Tongue (tissue), 2 donors: ENCODE measurements around the gene COX7A2. TPM values are rescaled to one million over a fixed set of nuclear protein-coding genes. Genes with fewer than 3 reads are reported as not detected.

Experiments used
- DNase-seq: peaks from one replicate; pipeline ENCODE4 v3.0.0-alpha.2; 2015
- total RNA-seq: library from RNA; depleted of rRNA; stranded (reverse); fragments of >200 nt; gene quantifications from one replicate; pipeline ENCODE4 v1.2.3, GENCODE V29; 2014

COX7A2 gene
- total RNA-seq, 1 donor from 2014 or later: 111 TPM

- DNase-seq: no peak
Observed at GRCh38 chr6:75220357-75220756, 23.2 kb downstream of the COX7A2 start.

- no peak for DNase-seq
Observed at GRCh38 chr6:75219263-75219662, 24.3 kb downstream of the COX7A2 start.

GRCh38 chr6:75217193-75217592 is 26.4 kb downstream of the COX7A2 start:
- no peak for DNase-seq

- DNase-seq: no peak
Observed at GRCh38 chr6:75215291-75215690, 28.3 kb downstream of the COX7A2 start.

- no peak for DNase-seq
Observed at GRCh38 chr6:75213732-75214131, 29.9 kb downstream of the COX7A2 start.

- DNase-seq: no peak
Observed at GRCh38 chr6:75213112-75213511, 30.5 kb downstream of the COX7A2 start.

- no peak for DNase-seq
Observed at GRCh38 chr6:75211920-75212590, 31.5 kb downstream of the COX7A2 start.

- peak; percentile 92 for DNase-seq
Observed at GRCh38 chr6:75210885-75211739, 32.5 kb downstream of the COX7A2 start.

- no peak for DNase-seq
Observed at GRCh38 chr6:75209184-75209723, 34.3 kb downstream of the COX7A2 start.

GRCh38 chr6:75208298-75209183 is 35.1 kb downstream of the COX7A2 start:
- peak; percentile 94 for DNase-seq

GRCh38 chr6:75206576-75207342 is 36.8 kb downstream of the COX7A2 start:
- DNase-seq: peak; percentile 60

- peak; percentile 93 for DNase-seq
Observed at GRCh38 chr6:75205776-75206575, 37.6 kb downstream of the COX7A2 start, which contains the start of gene COL12A1. TSS of gene COL12A1 (minus strand) at chr6:75206053. CDS start at chr6:75202792, 3,261 bp downstream.

GRCh38 chr6:75204959-75205775 is 38.4 kb downstream of the COX7A2 start:
- peak; percentile 62 for DNase-seq

GRCh38 chr6:75204217-75204958 is 39.2 kb downstream of the COX7A2 start:
- peak; percentile 95 for DNase-seq

GRCh38 chr6:75203721-75204120 is 39.9 kb downstream of the COX7A2 start:
- no peak for DNase-seq

- DNase-seq: peak; percentile 31
Observed at GRCh38 chr6:75202676-75203131, 40.9 kb downstream of the COX7A2 start.

- DNase-seq: peak; percentile 55
Observed at GRCh38 chr6:75201901-75202672, 41.5 kb downstream of the COX7A2 start.

- no peak for DNase-seq
Observed at GRCh38 chr6:75201021-75201420, 42.6 kb downstream of the COX7A2 start.
